DMS114 treated with DMSO at 0.1 percent for 48 hours (cell line): ENCODE results near the gene LY6G6D.

Experiments used
- DNase-seq: peaks from one replicate; lab custom pipeline; 2025; ENCODE audit not compliant: unreplicated experiment; lab: John Stamatoyannopoulos, UW

The LY6G6D gene

GRCh38 chr6:31734247-31734820 lies 19.2 kb downstream of the LY6G6D start:
- DNase-seq = no peak

- no peak for DNase-seq
These were observed 19.8 kb downstream of the LY6G6D start for GRCh38 chr6:31734821-31735406.

GRCh38 chr6:31736021-31736767 lies 21.0 kb downstream of the LY6G6D start, which contains the start of gene CLIC1:
Gene CLIC1 (minus strand): TSS chr6:31736530. CDS start chr6:31736300, 230 bp downstream.
- peak; percentile 83 for DNase-seq

GRCh38 chr6:31736768-31737314 lies 21.7 kb downstream of the LY6G6D start:
- DNase-seq = no peak

- no peak for DNase-seq
These were observed 22.3 kb downstream of the LY6G6D start for GRCh38 chr6:31737315-31737990.

GRCh38 chr6:31737991-31738979 lies 23.1 kb downstream of the LY6G6D start:
- DNase-seq = no peak

GRCh38 chr6:31739639-31740396 lies 24.7 kb downstream of the LY6G6D start, which contains the start of gene MSH5:
Gene MSH5 (plus strand): TSS chr6:31740005. CDS start chr6:31740467, 462 bp downstream.
- peak; percentile 100 for DNase-seq

GRCh38 chr6:31740397-31741223 lies 25.5 kb downstream of the LY6G6D start:
- DNase-seq = no peak

GRCh38 chr6:31741815-31742214 lies 26.7 kb downstream of the LY6G6D start:
- no peak for DNase-seq

- no peak for DNase-seq
These were observed 27.7 kb downstream of the LY6G6D start for GRCh38 chr6:31742894-31743293.

- DNase-seq = no peak
These were observed 29.3 kb downstream of the LY6G6D start for GRCh38 chr6:31744422-31744821.

GRCh38 chr6:31749301-31750036 lies 34.3 kb downstream of the LY6G6D start:
- no peak for DNase-seq

- DNase-seq = no peak
These were observed 35.4 kb downstream of the LY6G6D start for GRCh38 chr6:31750411-31751022.

GRCh38 chr6:31752739-31753319 lies 37.7 kb downstream of the LY6G6D start:
- no peak for DNase-seq

- DNase-seq = no peak
These were observed 43.1 kb downstream of the LY6G6D start for GRCh38 chr6:31758281-31758680.

GRCh38 chr6:31760790-31761189 lies 45.6 kb downstream of the LY6G6D start:
- no peak for DNase-seq

- no peak for DNase-seq
These were observed 46.2 kb downstream of the LY6G6D start for GRCh38 chr6:31761343-31761742.
